NCI-H2029 treated with DMSO at 0.1 percent for 48 hours (cell line): ENCODE measurements around the gene SUMF1.

Experiments used
- DNase-seq: peaks from one replicate; lab custom pipeline; 2025; lab: John Stamatoyannopoulos, UW

Gene SUMF1

GRCh38 chr3:4466741-4467521 is at the start of gene SUMF1:
Gene SUMF1, minus strand, starts transcription at chr3:4467269. Its CDS starts 24 bp downstream, at chr3:4467245.
- peak; percentile 54 for DNase-seq

- no peak for DNase-seq
These were observed 49.0 kb upstream of the SUMF1 start for GRCh38 chr3:4515916-4516579.

- no peak for DNase-seq
These were observed 47.8 kb upstream of the SUMF1 start for GRCh38 chr3:4514916-4515315.

- no peak for DNase-seq
These were observed 47.3 kb upstream of the SUMF1 start for GRCh38 chr3:4514321-4514720.

- DNase-seq: no peak
These were observed 46.0 kb upstream of the SUMF1 start for GRCh38 chr3:4512895-4513616.

- no peak for DNase-seq
These were observed 44.6 kb upstream of the SUMF1 start for GRCh38 chr3:4511491-4512262.

GRCh38 chr3:4509983-4510755 is 43.1 kb upstream of the SUMF1 start:
- DNase-seq: no peak

- DNase-seq: no peak
These were observed 42.0 kb upstream of the SUMF1 start for GRCh38 chr3:4509043-4509442.

GRCh38 chr3:4508048-4508981 is 41.2 kb upstream of the SUMF1 start:
- no peak for DNase-seq

GRCh38 chr3:4507024-4507596 is 40.0 kb upstream of the SUMF1 start:
- DNase-seq: no peak

GRCh38 chr3:4506559-4507023 is 39.5 kb upstream of the SUMF1 start:
- DNase-seq: no peak

- DNase-seq: no peak
These were observed 38.9 kb upstream of the SUMF1 start for GRCh38 chr3:4505688-4506558.

GRCh38 chr3:4504340-4505261 is 37.5 kb upstream of the SUMF1 start:
- DNase-seq: no peak

GRCh38 chr3:4503050-4503449 is 36.0 kb upstream of the SUMF1 start:
- no peak for DNase-seq

- DNase-seq: no peak
These were observed 34.9 kb upstream of the SUMF1 start for GRCh38 chr3:4501927-4502326.

GRCh38 chr3:4501437-4501836 is 34.4 kb upstream of the SUMF1 start:
- DNase-seq: no peak

GRCh38 chr3:4498446-4498845 is 31.4 kb upstream of the SUMF1 start:
- DNase-seq: no peak
